DND-41 (cell line): ENCODE data around the gene ITGA7.

Source experiments
- ATAC-seq: fragments of 200-7000 bp; cut with Tn5 transposase; 3 replicates; pipeline ENCODE4 v1.9.1; 2021; ENCODE audit warnings: low read depth; ENCODE audit not compliant: insufficient read depth
- DNase-seq: peaks from one replicate; pipeline ENCODE4 v3.0.0-alpha.2; 2020
- H2AFZ ChIP-seq: 2 replicates; pipeline ENCODE4 v1.6.0; 2012; ENCODE audit warnings: low read depth, low read length
- H3K27ac ChIP-seq: 2 replicates; pipeline ENCODE4 v1.5.1; 2012; ENCODE audit warnings: low read length, inconsistent platforms
- H3K27me3 ChIP-seq: fragments of 200-600 bp; sonication (generic); 2 replicates; pipeline ENCODE4 v1.6.0; 2012; ENCODE audit warnings: low read length, mild to moderate bottlenecking, inconsistent platforms; ENCODE audit not compliant: insufficient read depth, poor library complexity
- H3K36me3 ChIP-seq: 2 replicates; pipeline ENCODE4 v1.5.1; 2012; ENCODE audit warnings: low read length, inconsistent platforms; ENCODE audit not compliant: insufficient read depth
- H3K4me1 ChIP-seq: 2 replicates; pipeline ENCODE4 v1.5.1; 2012; ENCODE audit warnings: mild to moderate bottlenecking, low read length; ENCODE audit not compliant: insufficient read depth
- H3K4me2 ChIP-seq: 2 replicates; pipeline ENCODE4 v1.6.0; 2012; ENCODE audit warnings: mild to moderate bottlenecking, moderate library complexity, low read length, inconsistent platforms; ENCODE audit not compliant: insufficient read depth
- H3K4me3 ChIP-seq, 2 experiments: fragments of 200-600 bp in 1 of 2; shearing (Covaris generic) in 1 of 2; 2 replicates each; pipeline ENCODE4 v1.5.1; 2012 to 2016; ENCODE audit warnings: inconsistent platforms in 2 of 2, low read length in 2 of 2, mild to moderate bottlenecking in 2 of 2, low read depth in 1 of 2, moderate library complexity in 1 of 2
- H3K79me2 ChIP-seq: 2 replicates; pipeline ENCODE4 v1.6.0; 2012; ENCODE audit warnings: low read length, inconsistent platforms; ENCODE audit not compliant: insufficient read depth
- H3K9ac ChIP-seq: 2 replicates; pipeline ENCODE4 v1.6.0; 2012; ENCODE audit warnings: low read depth, mild to moderate bottlenecking, inconsistent platforms, low read length, moderate library complexity
- H3K9me3 ChIP-seq: 2 replicates; pipeline ENCODE4 v1.5.1; 2012; ENCODE audit warnings: low read length, moderate library complexity, mild to moderate bottlenecking, inconsistent platforms; ENCODE audit not compliant: insufficient read depth, severe bottlenecking
- H4K20me1 ChIP-seq: 2 replicates; pipeline ENCODE4 v1.6.0; 2012; ENCODE audit warnings: low read length; ENCODE audit not compliant: insufficient read depth
- CTCF ChIP-seq: IDR thresholded peaks from 2 replicates; pipeline ENCODE4 v1.5.1; 2012; ENCODE audit warnings: borderline replicate concordance, low read length, moderate library complexity, mild to moderate bottlenecking; ENCODE audit not compliant: poor library complexity, severe bottlenecking; ENCODE audit errors: extremely low read depth
- EZH2 ChIP-seq: IDR thresholded peaks from 3 replicates; pipeline ENCODE4 v1.6.1; 2012; ENCODE audit warnings: borderline replicate concordance, low read depth, mild to moderate bottlenecking, moderate library complexity, low read length, inconsistent platforms; ENCODE audit not compliant: severe bottlenecking

Gene ITGA7

GRCh38 chr12:55695349-55695748 is 12.4 kb downstream of the ITGA7 start:
- H3K27ac ChIP-seq = no peak overlapping the region
- peaks cover 3% of the 10 kb centered on the region for H3K27me3 ChIP-seq
- TF ChIP-seq CTCF (no peak), EZH2 (no peak)
- no peaks in the 10 kb centered on the region for H3K4me1 ChIP-seq
- no peak for ATAC-seq
- H3K36me3 ChIP-seq = no peaks in the 10 kb centered on the region
- H4K20me1 ChIP-seq = no peaks in the 10 kb centered on the region
- no peak for DNase-seq
- no peak overlapping the region for H3K9ac ChIP-seq
- H3K4me3 ChIP-seq = no peak overlapping the region
- no peak overlapping the region for H3K4me2 ChIP-seq
- no peak overlapping the region for H2AFZ ChIP-seq
- no peaks in the 10 kb centered on the region for H3K9me3 ChIP-seq
- H3K79me2 ChIP-seq = no peaks in the 10 kb centered on the region

- ATAC-seq = no peak
- Histone ChIP-seq H3K36me3 (no peaks in the 10 kb centered on the region), H3K4me3 (no peak overlapping the region)
Measured at GRCh38 chr12:55694651-55695050, 13.1 kb downstream of the ITGA7 start.

GRCh38 chr12:55694188-55694515 is 13.6 kb downstream of the ITGA7 start:
- Histone ChIP-seq H3K79me2 (no peaks in the 10 kb centered on the region), H3K4me1 (no peaks in the 10 kb centered on the region), H3K27me3 (peaks cover under 1% of the 10 kb centered on the region), H4K20me1 (no peaks in the 10 kb centered on the region), H3K9ac (no peak overlapping the region), H2AFZ (no peak overlapping the region), H3K4me3 (no peak overlapping the region), H3K9me3 (no peaks in the 10 kb centered on the region), H3K27ac (no peak overlapping the region), H3K4me2 (no peak overlapping the region), H3K36me3 (no peaks in the 10 kb centered on the region)
- DNase-seq = no peak
- no peak for ATAC-seq
- TF ChIP-seq EZH2 (no peak), CTCF (no peak)

More at GRCh38 chr12:55694651-55695050, 13.1 kb downstream of the ITGA7 start:
- H2AFZ ChIP-seq = no peak overlapping the region
- DNase-seq = no peak
- no peak overlapping the region for H3K9ac ChIP-seq
- TF ChIP-seq EZH2 = no peak
- no peak for TF ChIP-seq CTCF
- no peaks in the 10 kb centered on the region for H3K4me1 ChIP-seq
- H3K79me2 ChIP-seq = no peaks in the 10 kb centered on the region
- H3K9me3 ChIP-seq = no peaks in the 10 kb centered on the region
- peaks cover 3% of the 10 kb centered on the region for H3K27me3 ChIP-seq
- no peak overlapping the region for H3K27ac ChIP-seq
- H4K20me1 ChIP-seq = no peaks in the 10 kb centered on the region
- no peak overlapping the region for H3K4me2 ChIP-seq
